IPS DF 4.7 (cell line): ENCODE results near the gene CDC5L.

Experiments
- DNase-seq: peaks from one replicate; pipeline ENCODE4 v3.0.0-alpha.2; 2013; ENCODE audit warnings: low spot score; ENCODE audit errors: extremely low read depth

CDC5L gene

DNA sequence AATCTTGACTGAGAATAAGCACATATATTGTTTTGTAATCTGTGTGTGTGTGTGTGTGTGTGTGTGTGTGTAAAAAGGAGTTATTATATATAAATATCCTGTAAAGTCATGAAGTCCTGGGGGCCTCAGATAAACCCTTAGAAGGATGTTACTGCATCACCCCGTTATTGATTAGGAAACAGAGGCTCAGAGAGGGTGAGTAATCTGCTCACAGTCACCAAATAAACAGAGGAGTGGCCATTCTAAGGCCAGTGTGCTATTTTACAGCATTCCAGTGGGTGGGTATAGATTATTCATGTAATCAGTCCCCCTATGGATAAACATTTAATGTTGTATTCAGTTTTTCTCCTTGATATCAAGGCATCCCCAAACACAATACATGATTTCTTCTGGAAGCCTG, 87.1 kb downstream of the CDC5L start:
- no peak for DNase-seq

DNA sequence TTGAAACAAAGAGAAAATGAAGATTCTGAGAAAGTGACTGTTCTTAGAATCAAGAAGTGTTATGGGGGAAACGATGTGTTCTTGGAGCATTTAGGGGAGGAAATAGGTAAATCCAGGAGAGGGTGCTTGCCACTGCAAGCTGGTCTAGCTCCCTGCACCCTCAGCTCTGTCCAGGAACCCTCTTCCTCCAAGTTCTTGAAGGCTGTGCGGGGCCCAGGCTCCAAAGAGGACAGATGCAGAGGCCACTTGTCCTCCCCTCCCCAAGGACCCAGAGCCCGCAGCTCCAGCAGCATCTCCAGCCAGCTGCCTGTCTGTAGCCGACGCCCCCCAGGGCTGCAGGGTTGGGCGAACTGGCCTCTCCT, 87.9 kb downstream of the CDC5L start:
- DNase-seq, result no peak

DNA sequence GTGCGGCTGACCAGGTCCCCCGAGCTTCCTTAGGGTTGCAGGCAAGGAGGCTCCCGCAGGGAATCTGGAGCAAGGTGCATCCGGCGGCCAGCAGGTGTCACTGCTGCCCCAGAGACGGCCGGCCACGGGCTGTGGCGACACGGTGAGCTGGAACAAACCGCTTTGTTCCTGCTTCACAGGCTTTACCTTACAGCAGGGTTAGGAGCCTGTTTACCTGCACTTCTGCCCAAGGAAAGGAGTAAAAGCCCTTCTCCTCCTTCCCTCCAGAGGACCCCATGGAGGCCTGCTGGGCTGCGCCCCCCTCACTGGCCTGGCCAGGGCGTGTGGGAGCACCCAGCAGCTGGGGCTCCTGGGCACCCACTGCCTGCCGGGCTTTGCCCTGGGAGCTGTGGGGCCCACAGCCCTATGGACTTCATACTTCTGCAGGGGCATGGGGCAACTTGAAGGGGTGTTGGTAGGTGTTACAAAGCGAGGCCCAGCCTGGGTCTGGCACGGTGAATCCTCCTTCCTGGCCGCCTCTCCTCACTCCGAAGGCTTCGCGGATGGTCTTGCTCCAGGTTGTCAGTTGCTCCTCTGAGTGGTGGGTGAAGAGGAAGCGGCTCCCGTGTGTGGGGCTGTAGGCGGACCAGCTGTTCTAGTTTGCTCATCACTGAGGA, 88.4 kb downstream of the CDC5L start:
- no peak for DNase-seq

DNA sequence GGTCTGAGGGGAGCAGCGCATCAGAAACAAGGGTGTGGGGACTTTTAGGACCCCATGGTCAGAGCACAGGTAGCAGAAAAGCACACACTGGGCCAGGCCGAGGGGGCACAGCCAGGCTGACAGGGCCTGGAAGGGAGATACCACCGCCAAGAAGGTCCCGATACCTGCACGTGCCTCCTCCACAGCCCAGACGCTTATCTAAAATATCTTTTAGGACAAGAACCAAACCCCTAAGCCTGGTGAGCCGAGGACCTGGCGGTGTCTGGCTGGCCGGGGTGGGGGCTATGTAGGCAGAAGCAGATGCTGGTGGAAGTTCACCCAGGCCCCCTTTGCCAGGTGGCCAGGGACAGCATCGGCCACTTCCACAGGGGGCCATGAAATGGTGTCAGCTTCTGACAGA, 89.3 kb downstream of the CDC5L start:
- no peak for DNase-seq

DNA sequence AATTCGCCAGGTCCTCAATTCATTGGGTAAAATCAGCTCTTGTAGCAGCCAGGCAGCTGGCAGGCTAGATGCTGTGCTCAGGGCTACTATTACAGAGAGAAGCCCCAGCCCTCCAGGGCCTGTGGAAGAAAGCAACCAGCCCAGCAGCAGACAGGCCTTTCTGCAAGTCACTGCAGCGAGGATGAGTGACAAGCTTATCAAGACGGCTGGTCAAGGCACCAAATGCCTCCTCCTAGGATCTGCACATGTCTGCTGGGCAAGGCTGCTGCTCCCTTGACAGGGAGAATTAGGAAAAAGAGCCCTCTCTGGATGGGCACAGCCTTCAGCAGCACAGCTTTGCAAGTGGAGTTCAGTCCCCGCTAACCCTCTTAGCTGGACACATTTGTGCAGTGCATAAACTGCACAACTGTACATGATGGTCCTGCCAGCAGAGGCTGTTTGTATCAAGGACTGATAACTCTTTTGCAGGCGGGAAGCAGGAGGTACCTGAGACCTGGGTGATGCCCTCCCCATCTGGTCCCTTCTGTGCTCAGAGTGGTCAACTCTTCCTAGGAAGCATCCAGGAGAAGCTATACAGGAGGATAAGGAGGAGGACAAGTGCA, 89.9 kb downstream of the CDC5L start:
- DNase-seq, result no peak

DNA sequence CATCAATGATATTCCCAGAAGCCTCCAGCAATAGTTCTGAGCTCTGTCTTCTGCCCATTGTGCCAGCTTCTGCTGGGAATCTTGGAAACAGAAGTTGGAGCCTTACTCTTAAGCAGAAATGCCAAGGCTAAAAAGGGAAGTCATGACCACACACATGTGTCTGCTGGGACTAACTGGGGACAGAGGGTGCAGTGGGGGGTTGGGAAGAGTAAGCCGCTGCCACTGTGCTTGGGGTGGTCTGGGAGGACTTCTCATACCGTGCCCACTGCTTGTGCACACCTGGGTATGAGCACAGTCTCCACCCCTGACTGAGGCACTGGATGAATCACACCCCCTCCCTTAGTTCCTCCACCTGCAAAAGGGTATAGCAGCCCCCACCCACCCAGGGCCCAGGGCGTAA, 90.7 kb downstream of the CDC5L start:
- DNase-seq, result no peak

DNA sequence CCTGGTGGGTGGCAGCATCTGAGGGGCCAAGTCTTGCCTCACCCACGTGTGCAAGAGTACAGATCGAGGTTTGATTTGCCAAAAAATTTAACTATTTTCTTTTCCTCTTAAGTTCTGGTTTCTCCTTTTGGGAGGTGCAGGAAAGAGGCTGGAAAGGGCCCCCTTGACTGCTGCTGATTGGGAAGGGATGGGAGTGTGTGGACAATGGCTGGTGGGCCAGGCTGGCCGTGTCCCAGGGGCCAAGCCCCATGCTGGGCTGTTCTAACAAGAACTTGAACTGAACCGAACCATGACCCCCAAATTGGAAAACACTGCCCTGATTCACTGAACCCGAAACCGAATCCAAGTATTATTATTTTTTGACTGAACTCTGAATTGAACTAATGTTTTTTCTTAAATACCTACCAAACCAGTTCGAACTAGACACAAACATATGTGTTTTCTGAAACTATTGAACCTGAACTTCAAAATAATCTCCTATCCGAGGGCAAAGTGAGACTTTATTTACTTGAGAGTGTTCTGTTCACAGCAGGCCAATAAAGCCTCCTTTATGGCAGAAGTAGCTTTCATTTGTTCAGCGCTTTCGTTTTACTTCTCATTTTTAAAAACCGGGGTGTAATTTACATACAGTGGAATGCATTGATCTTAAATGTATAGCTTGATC, 91.2 kb downstream of the CDC5L start:
- DNase-seq, result no peak

DNA sequence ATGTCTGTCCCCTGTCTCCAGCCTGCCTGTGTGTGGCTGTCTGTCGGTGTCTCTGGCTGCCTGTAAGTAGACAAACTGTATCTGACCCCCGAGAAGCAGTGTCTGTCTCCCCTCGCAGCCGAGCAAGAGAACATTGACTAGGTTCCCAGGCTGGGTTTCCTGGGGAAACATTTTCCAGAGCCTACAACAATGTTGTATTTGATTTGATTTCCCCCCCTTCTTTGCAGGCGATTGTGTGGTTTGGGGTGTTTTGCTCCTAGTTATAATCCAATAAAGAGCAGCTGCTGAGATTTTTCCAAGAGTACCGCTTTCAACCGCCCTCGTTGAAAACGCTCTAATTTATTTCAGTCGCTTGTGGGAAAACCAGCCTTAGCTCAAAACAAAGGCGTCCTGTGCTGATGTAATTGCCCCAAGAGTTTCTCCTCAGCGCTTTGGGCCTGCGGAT, 92.6 kb downstream of the CDC5L start:
- no peak for DNase-seq

DNA sequence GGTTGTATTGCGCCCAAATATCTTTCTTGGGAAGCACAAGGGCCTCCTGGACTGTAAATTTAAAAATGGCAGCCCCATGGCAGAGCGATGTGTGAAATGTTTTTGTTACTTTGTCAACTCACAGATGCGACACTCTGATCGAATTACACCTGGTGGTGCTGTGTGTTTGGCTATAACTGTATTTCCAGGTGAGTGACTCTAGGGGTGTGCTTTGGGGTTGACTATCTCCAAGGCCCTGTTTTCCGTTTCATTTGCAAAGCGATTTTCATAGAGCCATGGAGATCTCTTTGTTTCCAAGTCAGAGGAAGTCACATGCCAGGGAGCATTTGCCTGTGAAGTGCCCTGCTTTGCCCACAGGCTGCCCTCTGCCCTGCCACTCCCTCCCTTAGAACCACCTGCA, 93.5 kb downstream of the CDC5L start:
- no peak for DNase-seq

DNA sequence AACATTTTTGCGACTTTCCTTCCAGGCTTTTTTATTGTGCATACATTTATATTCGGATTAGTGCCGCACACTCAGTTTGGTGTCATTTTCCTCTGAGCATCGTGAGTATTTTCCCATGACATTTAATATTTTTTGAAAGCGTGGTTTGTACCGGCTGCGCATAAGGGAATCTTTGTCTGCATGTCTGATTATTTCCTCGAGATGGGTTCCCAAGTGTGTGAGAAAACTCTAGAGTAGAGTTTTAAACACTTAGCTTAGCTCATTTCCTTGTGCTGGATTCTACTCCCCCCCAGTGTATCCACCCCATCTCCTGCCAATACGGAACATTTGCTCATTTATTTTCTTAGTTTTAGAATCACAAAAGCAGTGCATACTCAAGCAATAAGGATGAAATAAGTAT, 94.3 kb downstream of the CDC5L start:
- no peak for DNase-seq

DNA sequence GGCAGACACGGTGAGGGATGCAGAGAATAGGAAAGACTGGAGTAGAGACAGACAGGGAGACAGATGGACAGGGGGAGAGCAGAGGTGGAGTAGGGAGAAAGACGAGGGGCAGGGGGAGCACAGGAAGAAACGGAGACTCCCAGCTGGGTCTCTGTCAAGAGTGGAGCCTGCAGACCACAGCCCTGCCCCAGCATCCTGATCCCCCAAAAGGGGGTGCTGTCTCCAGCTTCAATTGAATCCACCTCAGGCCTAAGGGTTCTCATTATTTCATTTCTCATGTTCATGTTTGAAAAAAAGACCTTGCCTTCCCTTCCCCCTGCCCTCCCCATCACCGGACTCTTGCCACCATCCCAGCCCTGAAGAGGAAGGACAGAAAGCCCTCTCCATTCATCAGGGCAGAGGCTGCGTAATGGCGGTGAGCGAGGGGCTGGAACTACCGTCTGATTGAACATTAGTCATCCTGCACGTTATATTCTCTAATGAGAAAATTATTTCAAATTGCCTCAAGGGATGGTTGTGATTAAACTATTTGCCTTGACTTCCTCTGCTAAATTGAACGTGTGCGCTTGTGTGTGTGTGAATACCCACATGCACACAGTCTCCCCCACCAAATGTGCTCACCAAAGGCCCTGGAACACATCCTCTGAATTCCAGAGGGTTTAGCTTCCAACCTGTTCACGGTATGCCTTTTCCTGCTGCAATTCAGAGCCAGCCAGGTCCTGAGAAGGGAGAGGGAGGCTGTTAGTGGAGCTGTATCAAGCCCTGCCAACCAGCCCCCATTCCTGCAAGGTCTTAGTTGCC, 98.3 kb downstream of the CDC5L start:
- no peak for DNase-seq

DNA sequence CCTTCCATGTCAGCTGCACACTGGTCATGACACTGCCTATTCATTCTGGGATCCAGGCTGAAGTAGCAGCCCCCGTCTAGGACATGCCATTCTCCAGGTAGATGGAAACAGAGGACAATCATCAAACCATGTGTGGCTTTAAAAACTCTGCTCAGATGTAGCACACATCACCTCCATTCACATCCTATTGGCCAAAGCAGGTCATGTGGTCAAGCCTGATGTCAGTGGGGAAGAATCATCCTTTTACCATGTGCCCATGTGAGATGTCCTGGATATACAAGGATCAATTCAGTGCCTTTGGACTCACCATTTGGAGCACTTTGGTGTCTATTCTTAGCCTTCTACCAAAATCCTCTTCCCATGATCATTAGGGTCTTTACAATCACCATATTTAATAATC, 99.5 kb downstream of the CDC5L start:
- DNase-seq, result no peak

DNA sequence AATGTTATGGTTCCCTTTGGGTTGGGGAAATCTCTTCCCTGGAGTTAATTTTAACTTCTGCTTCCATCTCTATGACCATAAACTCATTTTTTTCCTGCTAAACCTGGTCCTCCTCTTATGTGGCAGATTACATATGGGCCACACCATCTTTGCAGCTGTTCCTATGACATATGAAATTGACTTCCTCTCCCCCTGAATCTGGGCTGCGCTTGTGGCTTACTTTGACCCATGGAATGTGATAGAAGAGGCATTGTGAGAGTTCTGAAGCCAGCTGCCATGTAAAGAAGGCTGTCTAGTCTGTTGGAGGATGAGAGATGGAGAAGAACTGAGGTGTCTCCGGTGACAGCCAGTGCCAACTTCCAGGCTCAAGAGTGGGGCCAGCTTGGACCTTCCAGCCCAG, 100.1 kb downstream of the CDC5L start:
- DNase-seq, result no peak

DNA sequence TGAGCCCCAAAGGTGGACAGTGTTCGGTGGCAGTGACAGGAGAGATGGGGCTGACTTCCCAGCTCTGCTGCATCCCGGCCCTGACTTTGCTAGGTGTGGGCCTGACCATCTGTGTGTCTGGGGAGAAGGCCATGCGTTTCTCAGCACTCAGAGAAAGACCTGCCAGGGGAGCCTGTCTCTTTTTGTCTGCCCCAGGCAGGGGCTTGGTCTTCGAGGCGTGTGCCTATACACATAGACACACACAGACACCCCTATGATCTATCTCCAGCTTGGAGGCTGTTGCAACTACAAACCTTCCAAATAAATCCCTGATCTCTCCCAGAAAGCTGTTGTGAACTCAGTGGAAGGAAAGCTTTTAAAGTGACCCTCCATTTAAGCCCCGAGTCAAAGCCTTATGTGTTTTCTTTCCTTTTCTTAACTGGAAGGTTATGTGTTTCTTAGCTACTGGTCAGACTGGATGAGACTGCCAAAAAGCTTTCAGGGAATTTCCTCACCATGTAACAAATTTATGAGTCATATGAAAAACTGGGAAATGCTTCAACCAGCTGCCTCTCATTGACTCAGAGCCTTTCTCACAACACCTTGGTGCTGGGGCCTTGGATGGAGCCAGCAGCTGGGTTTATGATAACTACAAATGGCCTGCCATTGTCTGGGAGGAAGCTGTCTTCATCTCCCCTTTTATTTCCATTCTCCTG, 102.6 kb downstream of the CDC5L start:
- DNase-seq, result no peak

DNA sequence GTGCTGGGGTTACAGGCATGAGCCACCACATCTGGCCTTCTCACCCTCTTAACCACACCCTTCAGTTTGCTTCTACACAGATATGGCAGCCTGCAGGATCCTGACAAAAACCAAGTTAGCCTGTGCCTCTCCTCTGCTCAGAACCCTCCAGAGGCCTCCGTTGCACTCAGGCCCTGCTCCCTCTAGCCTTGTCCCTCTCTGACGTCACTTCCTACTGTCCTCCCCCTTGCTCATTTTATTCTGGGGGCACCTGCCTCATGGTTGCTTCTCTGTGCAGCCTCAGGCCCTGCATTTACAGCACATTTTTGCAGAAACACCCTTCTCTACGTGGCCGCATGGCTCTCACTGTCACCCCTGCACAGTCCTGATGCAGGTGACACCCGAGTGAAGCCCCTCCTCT, 105.6 kb downstream of the CDC5L start:
- no peak for DNase-seq

DNA sequence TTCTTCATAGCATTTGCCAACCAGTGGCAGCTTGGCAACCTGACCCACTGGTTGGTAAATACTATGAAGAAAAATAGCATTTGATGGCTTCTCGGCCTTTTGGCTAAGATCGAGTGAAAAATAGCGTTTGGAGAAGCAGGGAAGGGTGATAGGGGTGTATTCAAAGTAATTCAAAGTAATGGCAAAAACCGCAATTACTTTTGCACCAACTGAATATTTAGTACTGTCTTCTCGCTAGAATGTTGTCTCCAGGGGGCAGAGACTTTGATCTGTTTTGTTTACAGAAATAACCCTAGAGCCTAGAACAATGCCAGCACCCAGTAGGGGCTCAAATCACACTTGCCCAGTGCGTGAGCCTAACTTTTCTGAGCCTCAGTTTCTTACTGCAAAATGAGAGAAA, 106.1 kb downstream of the CDC5L start:
- DNase-seq, result no peak

DNA sequence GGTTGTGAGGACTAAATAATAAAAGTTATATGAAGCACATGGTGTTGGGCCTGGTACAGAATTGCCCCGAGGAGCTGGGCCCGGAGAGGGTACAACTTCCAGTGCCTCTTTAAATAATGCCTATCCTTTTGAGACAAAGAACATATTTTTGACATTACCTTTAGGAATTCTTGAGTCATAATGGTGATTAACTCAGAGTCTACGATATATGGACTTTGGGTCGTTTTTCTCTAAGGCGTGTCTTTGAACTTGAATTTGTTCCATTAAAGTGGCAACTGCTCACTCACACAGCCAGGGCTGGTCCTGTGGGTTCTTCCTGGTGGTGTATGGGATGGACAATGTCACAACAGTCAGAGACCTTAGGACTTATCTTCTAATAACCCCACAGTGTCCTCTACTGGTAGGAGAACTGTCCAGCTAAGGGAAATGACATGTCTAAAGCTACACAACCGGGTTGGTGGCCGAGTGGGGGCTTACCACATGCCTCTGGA, 106.5 kb downstream of the CDC5L start:
- no peak for DNase-seq

DNA sequence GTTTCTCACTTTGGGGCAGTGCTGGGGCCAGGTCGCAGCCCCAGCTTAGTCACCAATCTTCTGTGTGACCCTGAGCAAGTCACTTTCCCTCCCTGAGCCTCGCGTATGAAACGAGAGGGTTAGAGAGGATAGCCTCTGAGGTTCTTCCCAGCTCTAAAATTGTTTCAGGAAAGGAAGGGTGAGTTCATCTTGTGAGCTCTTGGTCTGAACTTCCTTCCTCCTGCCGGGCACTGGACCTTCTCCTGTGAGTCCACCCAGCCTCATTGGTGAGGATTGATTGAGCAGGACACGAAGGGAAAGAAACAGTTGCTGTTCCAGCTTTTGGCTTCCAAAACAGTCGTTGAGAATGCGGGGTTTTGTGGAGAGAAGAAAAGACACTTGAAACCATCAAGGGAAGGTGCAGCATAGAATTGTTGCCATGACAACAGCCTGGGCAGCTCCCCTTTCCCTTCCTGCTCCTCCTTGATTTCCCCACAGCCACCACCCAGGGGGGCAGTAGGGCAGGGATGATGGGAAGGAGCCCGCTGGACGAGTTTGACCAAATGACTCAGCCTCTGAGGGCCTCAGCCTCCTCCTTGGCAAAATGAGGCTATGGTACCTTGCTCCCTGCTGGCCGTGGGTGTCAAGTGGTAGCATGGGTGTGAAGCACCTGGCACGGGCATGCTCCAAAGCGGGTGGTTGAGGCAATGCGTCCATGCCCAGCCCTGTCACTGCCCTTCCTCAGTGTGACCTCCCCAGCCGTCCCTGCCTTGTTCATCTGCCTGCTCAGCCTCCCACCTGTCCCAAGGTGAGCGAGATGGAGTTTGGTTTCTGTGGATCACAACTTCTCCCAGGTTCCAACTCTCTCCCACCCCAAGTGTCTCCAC, 107.8 kb downstream of the CDC5L start:
- DNase-seq, result no peak

DNA sequence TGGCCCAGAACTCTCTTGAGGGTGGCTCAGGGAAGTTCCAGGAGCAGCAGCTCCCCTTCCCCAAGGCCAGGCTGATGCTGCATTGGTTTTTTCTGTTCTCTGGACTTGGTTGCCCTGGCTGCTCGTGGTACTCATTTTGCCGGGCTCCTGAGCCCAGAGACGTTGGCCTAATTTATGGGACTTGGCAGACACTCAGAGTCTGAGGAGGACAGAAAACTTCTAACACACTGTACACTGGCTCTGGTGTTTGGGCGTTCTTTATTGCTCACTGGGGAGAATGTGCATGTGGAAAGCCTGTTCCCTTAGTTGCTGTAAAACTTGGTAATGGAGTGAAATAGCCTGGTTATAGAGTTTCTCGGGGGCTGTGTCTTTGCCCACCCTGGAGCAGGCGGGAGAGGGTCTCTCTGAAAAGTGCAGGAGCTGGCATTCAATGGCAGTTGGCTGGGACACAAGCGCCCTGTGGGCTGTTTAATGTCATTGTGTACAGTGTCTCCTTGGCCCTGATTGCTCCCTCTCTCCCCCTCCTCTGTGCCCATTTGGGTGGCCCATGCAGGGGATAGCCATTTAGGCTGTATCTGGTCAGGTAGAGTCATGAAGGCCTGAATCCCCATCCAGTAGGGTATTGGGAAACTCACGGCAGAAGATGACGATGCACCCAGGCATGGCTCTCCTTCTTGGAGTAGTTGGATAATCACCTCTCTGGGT, 109.3 kb downstream of the CDC5L start:
- no peak for DNase-seq

DNA sequence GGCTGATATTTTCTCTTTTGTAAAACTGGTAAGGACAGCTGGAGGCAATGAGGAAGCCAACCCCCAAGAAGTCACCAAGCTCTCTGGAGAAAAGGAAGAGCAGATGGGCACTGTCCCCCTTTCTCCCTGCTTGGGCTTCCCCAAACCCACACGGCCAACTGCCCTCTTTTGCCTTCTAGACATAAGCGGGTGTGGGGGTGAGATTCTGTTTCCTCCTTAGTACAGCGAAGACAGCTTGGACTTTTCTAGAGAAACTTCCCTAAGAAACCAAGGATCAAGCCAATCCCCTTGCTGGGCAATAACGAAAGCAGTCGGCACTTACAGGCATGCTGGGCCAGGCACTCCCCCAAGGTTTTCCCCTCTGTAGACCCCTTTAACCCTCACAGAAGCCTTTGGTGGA, 110.3 kb downstream of the CDC5L start:
- DNase-seq, result no peak
